Smooth muscle cell (in vitro differentiated cells): ENCODE measurements around the gene TSGA10IP. TPM values are rescaled to one million over a fixed set of nuclear protein-coding genes. Genes with fewer than 3 reads are reported as not detected.
"Not testable (repeated sequence)": the region's sequence is repeated elsewhere in the genome, so short reads cannot be mapped to it uniquely, and the experiment has no call there.

Experiments used
- DNase-seq: peaks from one replicate; lab custom pipeline; 2025; ENCODE audit not compliant: unreplicated experiment; lab: John Stamatoyannopoulos, UW
- H2AFZ ChIP-seq: fragments of 200-600 bp; sonication (generic); 2 replicates; pipeline ENCODE4 v1.6.0; 2016; ENCODE audit warnings: antibody characterized with exemption, low read depth, mild to moderate bottlenecking
- H3F3A ChIP-seq: fragments of 200-600 bp; sonication (generic); 2 replicates; pipeline ENCODE4 v1.6.0; 2017; ENCODE audit warnings: antibody characterized with exemption, low read depth
- H3K27ac ChIP-seq: fragments of 200-600 bp; sonication (generic); 2 replicates; pipeline ENCODE4 v1.5.1; 2016; ENCODE audit warnings: low read depth, mild to moderate bottlenecking
- H3K27me3 ChIP-seq: fragments of 200-600 bp; sonication (generic); 2 replicates; pipeline ENCODE4 v1.6.1; 2016; ENCODE audit warnings: low read depth, mild to moderate bottlenecking
- H3K36me3 ChIP-seq: fragments of 200-600 bp; sonication (generic); 2 replicates; pipeline ENCODE4 v1.5.1; 2016; ENCODE audit warnings: low read depth
- H3K4me1 ChIP-seq: fragments of 200-600 bp; sonication (generic); 2 replicates; pipeline ENCODE4 v1.5.1; 2016; ENCODE audit warnings: low read depth
- H3K4me2 ChIP-seq: fragments of 200-600 bp; sonication (generic); 2 replicates; pipeline ENCODE4 v1.6.0; 2016; ENCODE audit warnings: mild to moderate bottlenecking
- H3K4me3 ChIP-seq: fragments of 200-600 bp; sonication (generic); 2 replicates; pipeline ENCODE4 v1.5.1; 2016; ENCODE audit warnings: mild to moderate bottlenecking
- H3K79me2 ChIP-seq: fragments of 200-600 bp; sonication (generic); 2 replicates; pipeline ENCODE4 v1.6.0; 2016; ENCODE audit warnings: low read depth, mild to moderate bottlenecking
- H3K9ac ChIP-seq: fragments of 200-600 bp; sonication (generic); 2 replicates; pipeline ENCODE4 v1.6.0; 2016; ENCODE audit warnings: low read depth
- H3K9me3 ChIP-seq: fragments of 200-600 bp; sonication (generic); replicated peaks from 2 replicates; pipeline ENCODE4 v1.5.1; 2016; ENCODE audit warnings: low read depth
- H4K20me1 ChIP-seq: fragments of 200-600 bp; sonication (generic); 2 replicates; pipeline ENCODE4 v1.6.0; 2016; ENCODE audit warnings: low read depth
- WGBS: methylation state at CpG from one replicate; pipeline ENCODE4 v1.1.7; 2016; ENCODE audit warnings: low lambda C conversion rate; 5-methylcytosine and 5-hydroxymethylcytosine counted together
- polyA plus RNA-seq: library from polyadenylated mRNA; unstranded; fragments of >200 nt; fragmentation: Nextera tagmentation; extraction: Ambion mirVana; gene quantifications from 2 replicates; pipeline ENCODE4 v1.2.1, GENCODE V29; 2016
- total RNA-seq: library from RNA; depleted of rRNA; stranded (reverse); fragments of >200 nt; gene quantifications from 2 replicates; pipeline ENCODE4 v1.2.3, GENCODE V29; 2014
- TF ChIP-seq, protein P1 (sequence below): fragments of 200-600 bp; sonication (generic); IDR thresholded peaks from 2 replicates; pipeline ENCODE4 v1.5.1; 2017; ENCODE audit warnings: borderline replicate concordance, mild to moderate bottlenecking, antibody characterized with exemption; ENCODE audit not compliant: insufficient read depth, poor library complexity, severe bottlenecking

Gene TSGA10IP
- total and polyA plus RNA-seq, 2 experiments from 2014 or later = 0.27 to 1.5 TPM

DNA sequence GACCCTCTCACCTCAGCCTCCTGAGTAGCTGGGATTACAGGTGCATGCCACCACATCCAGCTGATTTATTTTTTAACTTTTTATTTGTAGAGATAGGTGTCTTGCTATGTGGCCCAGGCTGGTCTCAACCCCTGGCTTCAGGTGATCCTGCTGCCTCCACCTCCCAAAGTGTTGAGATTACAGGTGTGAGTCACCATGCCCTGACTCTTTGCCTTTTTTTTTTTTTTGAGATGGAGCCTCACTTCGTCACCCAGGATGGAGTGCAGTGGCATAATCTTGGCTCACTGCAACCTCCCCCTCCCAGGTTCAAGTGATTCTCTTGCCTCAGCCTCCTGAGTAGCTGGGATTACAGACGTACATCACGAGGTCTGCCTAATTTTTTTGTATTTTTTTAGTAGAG is 6.4 kb downstream of the TSGA10IP start:
- not testable (repeated sequence) for H3K4me2 ChIP-seq, H3K27ac ChIP-seq, DNase-seq, H3F3A ChIP-seq, H3K4me3 ChIP-seq, H4K20me1 ChIP-seq, H3K9ac ChIP-seq, H2AFZ ChIP-seq, H3K9me3 ChIP-seq, H3K4me1 ChIP-seq, H3K27me3 ChIP-seq, H3K36me3 ChIP-seq, H3K79me2 ChIP-seq
- WGBS = 80% methylated on average over 3 of the region's 3 CpGs

DNA sequence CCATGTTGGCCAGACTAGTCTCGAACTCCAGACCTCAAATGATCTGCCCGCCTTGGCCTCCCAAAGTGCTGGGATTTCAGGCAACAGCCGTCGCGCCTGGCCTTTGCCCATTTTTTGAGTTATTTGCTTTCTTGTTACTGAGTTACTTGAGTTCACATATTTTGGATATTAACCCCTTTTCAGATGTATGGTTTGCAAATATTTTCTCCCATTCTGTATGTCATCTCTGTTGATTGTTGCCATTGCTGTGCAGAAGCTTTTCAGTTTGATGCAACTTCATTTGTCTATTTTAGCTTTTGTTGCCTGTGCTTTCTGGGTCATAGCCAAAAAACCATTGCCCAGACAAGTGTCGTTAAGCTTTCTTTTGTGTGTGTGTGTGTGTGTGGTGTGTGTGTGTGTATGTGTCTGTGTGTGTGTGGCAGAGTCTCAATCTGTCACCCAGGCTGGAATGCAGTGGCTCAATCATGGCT is 6.8 kb downstream of the TSGA10IP start:
- Histone ChIP-seq H3F3A (no peaks in the 10 kb centered on the region), H3K9me3 (no peaks in the 10 kb centered on the region), H3K27me3 (no peaks in the 10 kb centered on the region), H3K4me3 (no peak overlapping the region), H2AFZ (no peak overlapping the region), H3K4me2 (no peak overlapping the region), H3K27ac (no peak overlapping the region), H4K20me1 (no peaks in the 10 kb centered on the region), H3K36me3 (no peaks in the 10 kb centered on the region), H3K9ac (no peak overlapping the region), H3K4me1 (no peaks in the 10 kb centered on the region), H3K79me2 (no peaks in the 10 kb centered on the region)
- 87% methylated on average over 6 of the region's 6 CpGs for WGBS
- no peak for DNase-seq
- TF ChIP-seq, protein P1, sequence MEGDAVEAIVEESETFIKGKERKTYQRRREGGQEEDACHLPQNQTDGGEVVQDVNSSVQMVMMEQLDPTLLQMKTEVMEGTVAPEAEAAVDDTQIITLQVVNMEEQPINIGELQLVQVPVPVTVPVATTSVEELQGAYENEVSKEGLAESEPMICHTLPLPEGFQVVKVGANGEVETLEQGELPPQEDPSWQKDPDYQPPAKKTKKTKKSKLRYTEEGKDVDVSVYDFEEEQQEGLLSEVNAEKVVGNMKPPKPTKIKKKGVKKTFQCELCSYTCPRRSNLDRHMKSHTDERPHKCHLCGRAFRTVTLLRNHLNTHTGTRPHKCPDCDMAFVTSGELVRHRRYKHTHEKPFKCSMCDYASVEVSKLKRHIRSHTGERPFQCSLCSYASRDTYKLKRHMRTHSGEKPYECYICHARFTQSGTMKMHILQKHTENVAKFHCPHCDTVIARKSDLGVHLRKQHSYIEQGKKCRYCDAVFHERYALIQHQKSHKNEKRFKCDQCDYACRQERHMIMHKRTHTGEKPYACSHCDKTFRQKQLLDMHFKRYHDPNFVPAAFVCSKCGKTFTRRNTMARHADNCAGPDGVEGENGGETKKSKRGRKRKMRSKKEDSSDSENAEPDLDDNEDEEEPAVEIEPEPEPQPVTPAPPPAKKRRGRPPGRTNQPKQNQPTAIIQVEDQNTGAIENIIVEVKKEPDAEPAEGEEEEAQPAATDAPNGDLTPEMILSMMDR = no peak

DNA sequence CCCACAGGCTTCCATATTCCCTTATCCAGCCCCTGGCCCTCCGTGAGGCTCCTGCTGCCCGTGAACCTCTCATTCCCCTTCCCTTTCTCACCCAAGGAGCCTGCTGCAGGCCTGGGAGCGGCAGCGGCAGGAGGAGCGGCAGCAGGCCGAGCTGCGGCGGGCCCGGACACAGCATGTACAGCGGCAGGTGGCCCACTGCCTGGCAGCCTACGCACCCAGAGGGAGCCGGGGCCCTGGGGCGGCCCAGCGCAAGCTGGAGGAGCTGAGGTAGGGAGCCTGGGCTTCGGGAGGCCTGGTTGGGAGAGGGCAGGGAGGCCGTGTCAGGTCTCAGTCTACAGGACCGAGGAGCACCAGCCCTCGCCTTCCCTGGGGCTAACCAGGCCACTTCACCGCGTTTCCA is 8.2 kb downstream of the TSGA10IP start:
- Histone ChIP-seq H3F3A (no peaks in the 10 kb centered on the region), H3K9ac (no peak overlapping the region)
- WGBS = 91% methylated on average over 20 of the region's 20 CpGs

GRCh38 chr11:65954771-65955170 is 9.5 kb downstream of the TSGA10IP start:
- 82% methylated on average over 8 of the region's 8 CpGs for WGBS
- no peak overlapping the region for H3K4me2 ChIP-seq
- H3K9ac ChIP-seq = no peak overlapping the region
- no peak for DNase-seq
- H3K36me3 ChIP-seq = no peaks in the 10 kb centered on the region
- no peaks in the 10 kb centered on the region for H3K79me2 ChIP-seq
- TF ChIP-seq, protein P1 = no peak
- H2AFZ ChIP-seq = no peak overlapping the region
- H3F3A ChIP-seq = no peaks in the 10 kb centered on the region
- H3K27me3 ChIP-seq = no peaks in the 10 kb centered on the region
- no peak overlapping the region for H3K27ac ChIP-seq
- no peaks in the 10 kb centered on the region for H3K9me3 ChIP-seq
- no peaks in the 10 kb centered on the region for H4K20me1 ChIP-seq
- no peak overlapping the region for H3K4me3 ChIP-seq
- H3K4me1 ChIP-seq = no peaks in the 10 kb centered on the region

More for the DNA sequence above, 8.2 kb downstream of the TSGA10IP start:
- H2AFZ ChIP-seq = no peak overlapping the region
- no peaks in the 10 kb centered on the region for H3K36me3 ChIP-seq
- no peaks in the 10 kb centered on the region for H3K79me2 ChIP-seq
- H3K9me3 ChIP-seq = no peaks in the 10 kb centered on the region
- no peak overlapping the region for H3K4me3 ChIP-seq
- no peaks in the 10 kb centered on the region for H3K27me3 ChIP-seq
- no peak for DNase-seq
- H4K20me1 ChIP-seq = no peaks in the 10 kb centered on the region
- no peak overlapping the region for H3K27ac ChIP-seq
- TF ChIP-seq, protein P1 = no peak
- no peaks in the 10 kb centered on the region for H3K4me1 ChIP-seq
- H3K4me2 ChIP-seq = no peak overlapping the region
